Measurements from ENCODE around the gene PLEKHH1. TPM values are rescaled to one million over a fixed set of nuclear protein-coding genes. Genes with fewer than 3 reads are reported as not detected.

The PLEKHH1 gene
- total RNA-seq, 1 experiment from 2014 or later: 16.5 TPM

GRCh38 chr14:67497716-67498115 is 35.4 kb upstream of the PLEKHH1 start:
- H3K36me3 ChIP-seq (replicated peaks; ENCODE audit: control insufficient read depth, insufficient read depth, low read length): no peaks in the 10 kb centered on the region
- H3K4me3 ChIP-seq (ENCODE audit: insufficient read depth, low read depth, low read length): no peak overlapping the region
- no peak for DNase-seq
- H3K27me3 ChIP-seq (ENCODE audit: control insufficient read depth, insufficient read depth, low read length): no peaks in the 10 kb centered on the region

- no peak for DNase-seq
- H3K27me3 ChIP-seq (ENCODE audit: control insufficient read depth, insufficient read depth, low read length): no peaks in the 10 kb centered on the region
- no peak overlapping the region for H3K4me3 ChIP-seq (ENCODE audit: insufficient read depth, low read depth, low read length)
- no peaks in the 10 kb centered on the region for H3K36me3 ChIP-seq (replicated peaks; ENCODE audit: control insufficient read depth, insufficient read depth, low read length)
These were observed 32.1 kb upstream of the PLEKHH1 start for GRCh38 chr14:67500981-67501380.

DNA sequence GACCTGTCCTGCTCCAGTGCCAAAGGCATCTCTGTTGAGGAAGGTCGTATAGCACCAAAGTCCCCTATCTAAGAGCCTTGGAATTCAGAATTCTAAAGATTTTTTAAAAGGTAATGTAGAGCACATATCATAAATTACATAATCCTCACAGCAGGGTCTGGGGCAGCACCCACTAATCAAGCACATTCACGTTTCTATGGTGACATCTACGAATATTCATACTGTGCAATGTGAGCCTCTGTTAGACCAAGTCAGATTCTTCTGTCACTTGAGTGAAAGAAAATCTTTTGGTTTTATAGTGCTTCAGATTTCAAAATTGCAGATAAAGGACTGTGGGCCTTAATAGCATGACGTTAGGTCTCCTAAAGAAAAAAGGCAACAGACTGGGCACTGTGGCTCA is 31.4 kb upstream of the PLEKHH1 start:
- no peak overlapping the region for H3K4me3 ChIP-seq (ENCODE audit: insufficient read depth, low read depth, low read length)
- no peaks in the 10 kb centered on the region for H3K36me3 ChIP-seq (replicated peaks; ENCODE audit: control insufficient read depth, insufficient read depth, low read length)
- no peak for DNase-seq
- H3K27me3 ChIP-seq (ENCODE audit: control insufficient read depth, insufficient read depth, low read length): no peaks in the 10 kb centered on the region

DNA sequence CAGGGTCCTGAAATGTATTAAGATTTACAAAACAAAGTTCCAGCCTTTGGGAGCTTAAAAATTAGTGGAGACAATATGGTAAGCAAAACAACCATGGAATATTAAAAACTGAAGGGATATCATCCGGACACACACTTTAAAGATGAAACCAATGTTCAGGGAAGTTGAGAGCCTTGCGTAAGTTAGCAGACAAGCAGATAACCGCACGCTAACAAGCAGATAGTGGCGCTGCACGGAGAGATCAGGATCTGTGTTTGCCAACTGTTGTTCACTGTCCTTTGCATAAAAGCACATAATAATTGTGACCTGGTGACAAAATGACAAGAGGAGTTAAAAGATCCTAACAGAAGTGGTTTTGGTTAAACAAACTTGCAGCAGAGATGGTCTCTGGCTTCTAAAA is 30.2 kb upstream of the PLEKHH1 start:
- no peak overlapping the region for H3K4me3 ChIP-seq (ENCODE audit: insufficient read depth, low read depth, low read length)
- no peak for DNase-seq
- no peaks in the 10 kb centered on the region for H3K27me3 ChIP-seq (ENCODE audit: control insufficient read depth, insufficient read depth, low read length)
- no peaks in the 10 kb centered on the region for H3K36me3 ChIP-seq (replicated peaks; ENCODE audit: control insufficient read depth, insufficient read depth, low read length)

DNA sequence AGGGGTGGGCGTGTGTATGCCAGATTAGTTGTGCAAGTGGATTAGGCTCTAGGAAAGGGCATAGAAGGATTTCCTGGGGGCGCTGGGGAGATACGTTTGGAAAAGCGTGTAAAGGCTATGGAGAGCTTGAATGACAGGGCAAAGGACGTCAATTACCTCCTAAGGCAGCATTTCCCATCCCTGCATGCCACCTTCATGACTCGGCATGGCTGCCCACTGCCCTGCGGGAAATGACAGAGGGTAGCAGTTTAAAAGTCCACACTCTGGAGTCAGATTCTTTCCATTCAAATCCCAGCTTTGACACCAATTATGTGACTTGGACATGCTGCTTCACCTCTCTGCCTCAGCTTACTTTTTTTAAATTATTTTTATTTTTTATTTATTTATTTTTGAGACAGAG is 29.8 kb upstream of the PLEKHH1 start:
- Histone ChIP-seq H3K36me3 (replicated peaks; ENCODE audit: control insufficient read depth, insufficient read depth, low read length) (no peaks in the 10 kb centered on the region), H3K4me3 (ENCODE audit: insufficient read depth, low read depth, low read length) (no peak overlapping the region), H3K27me3 (ENCODE audit: control insufficient read depth, insufficient read depth, low read length) (no peaks in the 10 kb centered on the region)
- DNase-seq: no peak

- Histone ChIP-seq H3K36me3 (replicated peaks; ENCODE audit: control insufficient read depth, insufficient read depth, low read length) (no peaks in the 10 kb centered on the region), H3K4me3 (ENCODE audit: insufficient read depth, low read depth, low read length) (no peak overlapping the region), H3K27me3 (ENCODE audit: control insufficient read depth, insufficient read depth, low read length) (no peaks in the 10 kb centered on the region)
- no peak for DNase-seq
These were observed 27.8 kb upstream of the PLEKHH1 start for GRCh38 chr14:67505254-67505653.

- Histone ChIP-seq H3K36me3 (replicated peaks; ENCODE audit: control insufficient read depth, insufficient read depth, low read length) (no peaks in the 10 kb centered on the region), H3K4me3 (ENCODE audit: insufficient read depth, low read depth, low read length) (no peak overlapping the region), H3K27me3 (ENCODE audit: control insufficient read depth, insufficient read depth, low read length) (peaks cover 8% of the 10 kb centered on the region)
- no peak for DNase-seq
These were observed 24.1 kb upstream of the PLEKHH1 start for GRCh38 chr14:67508956-67509355.

DNA sequence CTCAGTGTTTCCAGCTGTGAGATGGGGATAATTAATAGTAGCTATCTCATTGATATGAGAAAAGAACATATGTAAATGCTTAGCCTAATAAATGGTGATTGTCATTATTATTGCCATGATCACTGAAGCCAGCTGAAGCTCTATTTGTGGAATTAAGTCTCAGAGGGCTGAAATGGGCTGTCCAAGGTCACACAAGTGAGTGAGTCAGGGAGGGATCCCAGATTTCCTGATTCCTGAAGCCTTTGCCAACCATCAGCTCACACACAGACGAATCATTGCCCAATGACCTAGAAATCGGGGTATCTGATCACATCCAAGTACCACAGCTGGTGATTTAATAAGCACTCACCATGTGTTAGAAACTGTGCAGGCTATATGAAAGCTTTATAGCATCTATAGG is 23.0 kb upstream of the PLEKHH1 start:
- Histone ChIP-seq H3K27me3 (ENCODE audit: control insufficient read depth, insufficient read depth, low read length) (peaks cover 19% of the 10 kb centered on the region), H3K4me3 (ENCODE audit: insufficient read depth, low read depth, low read length) (no peak overlapping the region), H3K36me3 (replicated peaks; ENCODE audit: control insufficient read depth, insufficient read depth, low read length) (no peaks in the 10 kb centered on the region)
- no peak for DNase-seq

DNA sequence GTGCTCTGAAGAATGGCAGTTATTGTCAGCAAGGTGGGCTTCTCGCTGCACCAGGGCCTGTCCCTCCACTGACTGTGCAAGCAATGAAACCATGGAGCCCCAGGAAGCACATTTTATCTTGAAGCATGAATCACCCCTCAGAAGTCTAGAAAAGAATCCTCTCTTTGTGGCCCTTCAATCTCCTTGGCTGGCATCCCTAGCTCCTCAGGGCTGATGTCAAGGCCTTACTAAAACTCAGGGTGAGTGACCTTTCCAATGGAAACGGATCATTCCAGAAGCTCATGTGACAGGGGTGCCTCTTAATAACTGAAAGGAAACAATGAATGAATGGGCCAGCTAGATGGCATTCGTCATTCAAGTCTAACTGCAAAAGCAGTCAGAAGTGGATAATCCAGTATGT is 22.3 kb upstream of the PLEKHH1 start:
- H3K36me3 ChIP-seq (replicated peaks; ENCODE audit: control insufficient read depth, insufficient read depth, low read length): no peaks in the 10 kb centered on the region
- no peak for DNase-seq
- H3K4me3 ChIP-seq (ENCODE audit: insufficient read depth, low read depth, low read length): no peak overlapping the region
- peaks cover 23% of the 10 kb centered on the region for H3K27me3 ChIP-seq (ENCODE audit: control insufficient read depth, insufficient read depth, low read length)

DNA sequence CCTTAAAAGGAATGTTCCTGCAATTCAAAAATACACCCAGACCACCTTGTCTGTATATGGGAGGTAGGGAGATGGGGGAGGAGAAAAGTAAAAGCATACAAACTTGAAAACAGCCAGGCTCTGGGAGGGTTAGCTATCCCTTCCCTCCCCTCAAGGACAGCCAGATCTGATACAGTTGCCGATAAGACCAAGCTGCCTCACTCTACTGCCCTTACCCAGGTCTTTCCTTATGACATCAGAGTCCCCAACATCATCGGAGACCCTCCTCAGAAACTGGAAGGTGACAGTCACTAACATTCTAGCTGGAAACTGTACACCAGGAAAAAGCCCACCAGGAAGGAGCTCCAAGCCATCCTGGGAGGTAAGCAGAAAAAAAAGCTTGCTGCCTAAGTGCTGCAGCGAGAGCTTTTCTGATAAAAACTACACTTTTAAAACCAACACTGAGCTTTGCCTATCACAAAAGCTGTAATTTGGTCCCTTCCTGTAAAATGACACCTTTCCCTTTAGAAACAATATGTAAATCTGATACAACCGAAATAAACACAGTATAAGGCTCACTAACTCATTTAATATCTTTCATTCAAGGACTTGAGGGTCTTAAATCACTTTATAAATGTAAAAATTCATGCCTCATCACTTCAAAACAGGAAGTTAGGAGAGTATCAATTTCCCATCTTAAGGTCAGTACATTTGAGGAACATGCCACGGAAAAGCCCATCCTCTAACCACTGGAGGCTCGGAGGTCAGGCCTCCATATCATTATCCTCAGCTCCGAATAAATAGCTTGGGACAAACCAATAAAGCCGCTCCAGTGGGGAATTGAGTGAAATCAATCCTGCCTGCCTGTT is 20.4 kb upstream of the PLEKHH1 start:
- Histone ChIP-seq H3K27me3 (ENCODE audit: control insufficient read depth, insufficient read depth, low read length) (peaks cover 35% of the 10 kb centered on the region), H3K4me3 (ENCODE audit: insufficient read depth, low read depth, low read length) (no peak overlapping the region), H3K36me3 (replicated peaks; ENCODE audit: control insufficient read depth, insufficient read depth, low read length) (no peaks in the 10 kb centered on the region)
- no peak for DNase-seq

DNA sequence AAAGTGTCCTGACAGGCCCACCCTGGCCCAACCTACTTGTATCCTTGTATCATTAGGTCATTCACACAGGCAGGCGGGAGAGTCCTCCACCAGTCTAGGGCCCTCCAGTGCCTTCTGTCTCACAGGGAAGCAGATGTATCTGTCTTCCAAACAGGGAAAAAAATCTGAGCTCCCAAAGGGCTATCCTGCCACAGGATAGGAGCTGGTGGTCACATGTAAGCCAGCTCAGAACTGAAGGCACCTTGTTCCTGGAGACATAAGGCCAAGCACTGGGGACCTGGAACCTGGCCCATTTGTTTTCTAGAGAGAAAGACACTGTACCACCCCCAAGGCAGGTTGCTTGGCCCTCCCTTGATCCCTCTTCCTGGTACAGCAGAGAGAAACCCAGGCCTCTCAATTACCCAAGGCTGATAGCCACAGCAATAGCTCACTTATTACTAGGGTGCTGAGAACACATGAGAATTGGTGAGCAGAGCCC is 19.4 kb upstream of the PLEKHH1 start:
- Histone ChIP-seq H3K4me3 (ENCODE audit: insufficient read depth, low read depth, low read length) (no peak overlapping the region), H3K36me3 (replicated peaks; ENCODE audit: control insufficient read depth, insufficient read depth, low read length) (no peaks in the 10 kb centered on the region), H3K27me3 (ENCODE audit: control insufficient read depth, insufficient read depth, low read length) (peaks cover 36% of the 10 kb centered on the region)
- DNase-seq: no peak

GRCh38 chr14:67514203-67514607 is 18.9 kb upstream of the PLEKHH1 start:
- DNase-seq: peak; percentile 67
- Histone ChIP-seq H3K36me3 (replicated peaks; ENCODE audit: control insufficient read depth, insufficient read depth, low read length) (no peaks in the 10 kb centered on the region), H3K27me3 (ENCODE audit: control insufficient read depth, insufficient read depth, low read length) (peaks cover 36% of the 10 kb centered on the region), H3K4me3 (ENCODE audit: insufficient read depth, low read depth, low read length) (peak overlapping the region; percentile 59)

DNA sequence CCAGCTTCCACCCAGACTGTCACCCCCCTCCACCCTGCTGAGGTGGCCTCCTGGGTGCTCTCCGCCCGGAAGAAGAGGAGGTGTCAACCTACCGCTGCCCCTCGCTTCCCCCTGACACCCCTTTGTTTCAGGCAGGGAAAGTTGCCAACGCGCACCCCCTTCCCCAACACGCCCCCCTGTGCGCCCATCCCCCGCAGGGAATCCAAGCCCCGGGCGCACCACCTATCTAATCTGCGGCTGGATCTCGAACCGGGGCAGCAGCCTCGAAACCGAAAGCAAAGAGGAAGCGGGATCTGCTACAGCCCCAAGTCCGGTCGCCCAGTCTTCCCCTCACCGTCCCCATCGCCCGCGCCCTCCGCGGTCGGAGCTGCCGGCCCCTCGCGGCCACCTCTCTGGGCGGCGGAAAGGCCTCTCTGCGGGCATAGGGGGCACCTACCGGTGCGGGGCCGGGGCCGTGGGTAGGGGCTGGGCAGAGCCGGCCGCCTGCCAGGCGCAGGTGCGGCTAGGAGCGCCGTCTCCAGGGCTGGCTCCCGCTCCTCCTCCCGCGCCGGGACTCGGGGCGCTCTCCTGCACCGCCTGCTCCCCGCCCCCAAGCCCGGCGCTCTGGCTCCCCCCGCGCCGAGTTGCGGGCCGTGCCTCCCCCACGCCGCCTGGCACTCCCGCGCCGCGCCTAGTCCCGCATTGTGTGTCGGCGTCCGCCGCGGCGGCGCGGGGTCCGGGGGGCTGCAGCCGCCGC is 18.3 kb upstream of the PLEKHH1 start:
- H3K27me3 ChIP-seq (ENCODE audit: control insufficient read depth, insufficient read depth, low read length): peaks cover 36% of the 10 kb centered on the region
- H3K36me3 ChIP-seq (replicated peaks; ENCODE audit: control insufficient read depth, insufficient read depth, low read length): no peaks in the 10 kb centered on the region
- peak overlapping the region; percentile 59 for H3K4me3 ChIP-seq (ENCODE audit: insufficient read depth, low read depth, low read length)
- peak; percentile 89 for DNase-seq

- Histone ChIP-seq H3K4me3 (ENCODE audit: insufficient read depth, low read depth, low read length) (peak overlapping the region; percentile 59), H3K27me3 (ENCODE audit: control insufficient read depth, insufficient read depth, low read length) (peaks cover 36% of the 10 kb centered on the region), H3K36me3 (replicated peaks; ENCODE audit: control insufficient read depth, insufficient read depth, low read length) (no peaks in the 10 kb centered on the region)
- DNase-seq: peak; percentile 86
These were observed 17.6 kb upstream of the PLEKHH1 start for GRCh38 chr14:67515386-67516079.
